DOHH2 (cell line): ENCODE data around the gene BMP8B.

ENCODE experiments used
- CTCF ChIP-seq: fragments of 200-600 bp; sonication (generic); IDR thresholded peaks from one replicate; pipeline ENCODE4 v1.5.1; 2014; ENCODE audit warnings: antibody characterized with exemption, mild to moderate bottlenecking, low read depth, low read length; ENCODE audit not compliant: poor library complexity, severe bottlenecking
- EZH2phosphoT487 ChIP-seq: fragments of 200-600 bp; sonication (generic); IDR thresholded peaks from 2 replicates; pipeline ENCODE4 v1.6.1; 2017; ENCODE audit warnings: borderline replicate concordance, mild to moderate bottlenecking, antibody characterized with exemption, low read length, moderate library complexity, mixed read lengths

GRCh38 chr1:39721664-39722063 is 67.0 kb downstream of the BMP8B start:
- TF ChIP-seq CTCF (no peak), EZH2phosphoT487 (no peak)
